ENCODE measurements around the gene RERE.

The RERE gene

GRCh38 chr1:8565802-8566201 is 251.6 kb downstream of the RERE start:
- no peak for DNase-seq

- no peak for DNase-seq
Measured at GRCh38 chr1:8563944-8564537, 253.4 kb downstream of the RERE start.

DNA sequence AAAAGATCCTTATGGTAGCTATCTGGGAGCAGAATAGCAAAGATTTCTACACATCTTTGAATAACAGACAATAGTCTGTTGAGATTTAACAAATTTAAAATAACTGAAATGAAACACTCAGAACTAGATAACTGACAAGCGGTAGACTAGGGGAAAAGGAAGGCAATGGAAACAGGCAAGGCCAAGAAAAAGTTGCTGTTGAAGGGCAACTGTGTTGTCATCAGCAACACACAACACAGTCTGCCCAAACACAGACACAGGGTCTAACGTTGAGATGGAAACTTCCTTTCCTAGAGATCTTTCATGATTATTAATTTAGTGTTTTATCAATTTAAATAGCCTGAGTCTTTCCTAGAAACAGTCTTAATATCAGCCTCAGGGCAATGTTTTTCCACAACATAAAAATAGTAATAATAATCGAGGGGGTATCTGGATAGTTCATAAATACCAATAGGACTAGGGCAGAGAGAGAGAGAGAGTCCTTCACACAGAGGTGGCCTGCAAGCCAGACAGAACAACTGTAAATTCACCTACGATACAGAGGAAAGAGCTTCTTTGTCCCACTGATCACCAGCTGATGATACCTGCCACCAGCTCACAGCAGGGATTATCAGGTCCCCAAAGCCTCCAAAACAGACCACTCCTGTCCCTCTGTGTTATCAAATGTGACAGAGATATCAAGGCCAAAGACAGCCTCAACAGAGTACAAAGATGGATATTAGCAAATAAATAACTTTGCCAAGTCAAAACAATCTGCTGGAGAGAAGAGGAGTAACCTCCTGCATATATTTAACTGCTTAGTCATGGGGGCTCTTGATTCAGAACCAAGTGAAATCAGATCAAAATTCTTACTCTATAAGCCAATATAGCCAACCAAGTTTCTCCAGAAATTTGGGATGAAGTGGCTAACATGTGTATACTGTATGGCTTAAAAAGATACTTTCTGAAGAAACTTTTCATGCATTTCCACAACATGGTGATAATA is 254.3 kb downstream of the RERE start:
- DNase-seq = no peak

- no peak for DNase-seq
Measured at GRCh38 chr1:8562222-8562621, 255.2 kb downstream of the RERE start.

GRCh38 chr1:8560611-8561544 is 256.6 kb downstream of the RERE start:
- peak in 1 of 2 experiments; percentile 25 for DNase-seq

DNA sequence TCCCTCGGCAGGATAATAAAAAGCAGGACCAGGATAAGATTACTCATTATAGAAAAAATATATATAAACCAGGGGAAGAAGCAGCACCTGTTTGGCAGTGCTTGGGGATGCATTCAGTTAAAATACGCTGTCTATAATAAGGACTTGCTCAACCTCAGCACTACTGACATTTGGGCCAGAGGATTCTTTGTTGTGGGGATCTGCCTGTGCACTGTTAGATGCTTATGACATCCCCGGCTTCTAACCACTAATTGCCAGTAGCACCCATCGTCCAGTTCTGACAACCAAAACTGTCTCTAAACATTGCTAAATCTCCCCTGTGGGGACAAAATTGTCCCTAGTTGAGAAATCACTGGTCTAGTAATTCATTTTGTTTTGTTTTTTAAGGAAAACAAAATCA is 257.4 kb downstream of the RERE start:
- DNase-seq = no peak

- DNase-seq = no peak
Measured at GRCh38 chr1:8555582-8555981, 261.9 kb downstream of the RERE start.

DNA sequence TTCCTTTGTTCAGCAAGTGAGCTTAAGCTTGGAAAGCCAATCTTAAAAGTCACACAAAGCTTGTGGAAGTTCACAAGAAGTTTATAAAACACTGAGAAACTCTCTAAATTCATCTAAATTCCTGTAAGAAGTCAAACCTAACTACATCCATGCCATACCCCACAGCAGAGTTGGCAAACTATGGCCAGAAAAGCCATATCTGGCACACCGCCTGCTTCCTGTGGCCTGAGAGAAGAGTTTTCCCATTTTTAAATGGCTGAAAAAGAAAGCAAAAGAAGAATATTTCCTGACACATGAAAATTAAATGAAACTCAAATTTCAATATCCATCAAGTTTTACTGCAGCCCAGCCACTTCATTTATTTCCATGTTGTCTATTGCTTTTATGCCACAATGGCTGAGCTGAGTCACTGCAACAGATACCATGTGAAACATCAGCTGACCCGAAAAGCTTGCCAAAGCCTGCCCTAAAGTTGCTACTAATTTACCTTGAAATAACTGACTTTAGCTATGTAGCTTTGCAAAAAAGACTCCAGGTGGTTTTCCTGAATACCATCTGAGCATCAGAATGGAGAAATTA is 262.4 kb downstream of the RERE start:
- DNase-seq = no peak

DNA sequence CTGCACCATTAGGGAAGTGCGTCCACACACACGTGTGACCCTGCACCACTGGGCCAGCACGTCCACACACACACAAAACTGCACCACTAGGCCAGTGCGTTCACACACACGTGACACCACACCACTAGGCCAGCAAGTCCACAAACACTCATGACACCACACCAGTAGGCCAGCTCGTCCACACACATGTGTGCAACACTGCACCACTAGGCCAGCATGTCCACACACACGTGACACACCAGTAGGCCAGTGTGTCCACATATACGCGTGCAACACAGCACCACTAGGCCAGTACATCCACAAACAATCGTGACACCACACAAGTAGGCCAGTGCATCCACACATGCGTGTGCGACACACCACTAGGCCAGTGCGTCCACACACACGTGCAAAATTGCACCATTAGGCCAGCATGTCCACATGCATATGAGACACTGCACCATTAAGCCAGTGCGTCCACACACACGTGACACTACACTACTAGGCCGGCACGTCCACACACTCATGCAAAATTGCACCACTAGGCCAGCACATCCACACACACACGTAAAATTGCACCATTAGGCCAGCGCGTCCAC is 264.5 kb downstream of the RERE start:
- DNase-seq = no peak

DNA sequence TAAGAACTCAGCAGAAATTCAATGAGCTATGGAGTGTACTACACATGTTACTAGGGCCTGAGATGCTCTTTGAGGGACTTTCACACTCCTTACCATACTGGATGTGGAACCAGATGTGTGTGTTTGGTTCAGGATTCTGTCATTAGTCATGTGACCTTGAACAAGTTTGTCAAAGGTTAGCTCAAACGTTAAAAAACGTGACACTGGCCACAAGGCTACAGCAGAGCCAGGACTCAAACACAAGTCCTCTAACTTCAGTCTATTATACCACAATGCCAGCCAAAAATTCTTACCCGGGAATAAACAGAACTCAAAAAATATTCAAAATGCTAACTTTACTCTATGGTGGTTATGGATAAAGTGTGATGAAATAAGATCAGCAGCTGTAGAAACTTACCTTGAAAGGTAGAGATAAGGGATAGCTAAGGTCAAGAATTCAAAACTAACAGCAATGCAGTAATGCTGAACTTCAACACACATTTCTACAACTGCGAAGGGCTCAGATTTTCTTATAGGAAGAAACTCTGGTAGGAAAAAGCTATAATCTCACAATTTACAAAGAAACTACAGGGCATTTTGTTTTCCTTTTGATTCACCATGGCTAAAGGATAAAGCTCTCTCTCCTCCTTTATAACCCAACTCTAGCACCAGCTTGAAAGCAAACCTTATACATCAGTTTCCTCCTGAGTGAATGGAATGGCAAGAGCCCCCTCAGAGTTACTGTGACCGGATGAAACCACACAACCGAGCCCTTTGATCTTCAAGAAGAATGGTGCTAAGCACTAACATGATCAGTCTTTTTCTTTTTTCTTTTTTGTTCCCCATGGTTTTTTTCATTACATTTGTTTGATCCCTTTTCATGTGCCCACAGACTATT is 265.6 kb downstream of the RERE start:
- DNase-seq = no peak

- DNase-seq = no peak
Measured at GRCh38 chr1:8551057-8551456, 266.4 kb downstream of the RERE start.

DNA sequence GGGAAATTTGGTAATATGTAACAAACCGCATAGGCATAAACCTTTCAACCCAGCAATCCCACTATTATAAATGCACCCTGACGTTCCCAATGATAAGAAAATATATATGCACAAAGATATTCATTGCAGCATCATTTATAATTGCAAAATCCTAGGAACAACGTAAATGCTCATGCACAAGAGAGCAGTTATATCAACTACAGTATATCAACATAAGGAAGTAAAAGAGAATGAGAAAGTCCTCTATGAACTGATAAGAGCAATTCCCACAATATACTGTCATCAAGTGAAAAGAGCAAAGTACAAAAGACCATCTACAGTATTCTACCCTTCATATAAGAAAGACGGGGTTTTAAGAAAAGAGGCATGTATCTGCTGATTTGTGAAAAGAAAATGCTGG is 269.6 kb downstream of the RERE start:
- DNase-seq = no peak

DNA sequence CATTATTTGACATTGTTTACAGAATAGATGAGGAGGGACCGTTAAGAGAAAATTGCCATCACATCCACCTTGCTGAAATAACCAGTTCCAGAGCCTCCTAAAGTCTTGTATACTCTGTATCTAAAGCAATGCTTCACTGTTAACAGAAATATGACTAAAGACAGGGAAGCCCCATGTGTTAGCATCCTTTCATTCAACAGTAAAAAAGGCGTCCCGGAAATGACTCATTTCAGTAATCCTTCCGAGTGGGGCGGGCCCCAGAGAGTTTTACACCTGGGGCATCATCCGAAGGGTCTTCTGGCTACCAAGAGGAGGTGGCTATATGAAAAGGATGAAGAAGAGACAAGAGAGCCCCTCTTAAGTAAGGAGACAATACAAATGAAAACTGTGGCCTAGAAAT is 272.4 kb downstream of the RERE start:
- DNase-seq = no peak

- no peak for DNase-seq
Measured at GRCh38 chr1:8544644-8545043, 272.8 kb downstream of the RERE start.

DNA sequence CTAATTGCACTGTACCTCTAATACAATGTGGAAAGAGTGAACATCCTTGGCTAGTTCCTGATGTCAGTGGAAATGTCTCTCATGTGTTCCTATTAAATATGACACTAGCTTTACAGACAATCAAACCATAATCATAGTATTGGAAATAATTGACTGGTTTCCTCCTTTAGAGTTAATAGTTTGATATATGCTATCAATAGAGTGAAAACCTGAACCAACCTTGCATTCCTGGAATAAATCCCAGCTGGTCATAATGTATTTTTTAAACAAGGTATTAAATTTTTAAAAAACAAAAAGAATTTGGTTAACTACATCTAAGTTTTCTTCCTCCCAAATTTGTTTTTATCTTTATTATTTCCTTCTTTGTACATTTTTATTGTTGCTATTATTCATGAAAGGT is 273.5 kb downstream of the RERE start:
- no peak for DNase-seq

DNA sequence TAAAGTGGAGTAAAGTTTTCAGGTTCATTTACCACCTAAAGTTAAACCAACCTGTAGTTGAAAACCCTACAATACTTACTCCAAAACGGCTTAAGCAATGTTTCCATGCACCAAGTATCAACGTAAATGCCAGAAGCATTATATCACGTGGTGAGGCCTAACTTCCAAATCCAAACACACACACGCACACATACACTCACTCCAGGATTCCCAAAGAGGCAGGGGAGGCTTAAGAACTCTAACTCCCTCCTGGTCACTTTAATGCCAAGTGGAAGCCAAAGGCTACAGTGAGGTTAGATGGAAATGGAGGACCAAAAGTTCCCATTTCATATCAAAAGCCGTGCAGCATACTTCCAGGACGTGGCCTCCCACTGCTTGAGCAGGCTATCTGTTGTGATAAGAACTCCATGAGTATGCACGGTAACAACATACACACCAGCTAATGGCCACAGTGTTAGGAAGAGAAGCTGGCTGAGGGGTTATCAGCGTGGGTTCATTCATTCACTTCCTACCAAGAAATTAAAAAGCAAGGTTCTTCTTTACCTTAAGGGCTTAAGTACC is 275.4 kb downstream of the RERE start:
- no peak for DNase-seq

- DNase-seq = no peak
Measured at GRCh38 chr1:8540971-8541370, 276.5 kb downstream of the RERE start.

DNA sequence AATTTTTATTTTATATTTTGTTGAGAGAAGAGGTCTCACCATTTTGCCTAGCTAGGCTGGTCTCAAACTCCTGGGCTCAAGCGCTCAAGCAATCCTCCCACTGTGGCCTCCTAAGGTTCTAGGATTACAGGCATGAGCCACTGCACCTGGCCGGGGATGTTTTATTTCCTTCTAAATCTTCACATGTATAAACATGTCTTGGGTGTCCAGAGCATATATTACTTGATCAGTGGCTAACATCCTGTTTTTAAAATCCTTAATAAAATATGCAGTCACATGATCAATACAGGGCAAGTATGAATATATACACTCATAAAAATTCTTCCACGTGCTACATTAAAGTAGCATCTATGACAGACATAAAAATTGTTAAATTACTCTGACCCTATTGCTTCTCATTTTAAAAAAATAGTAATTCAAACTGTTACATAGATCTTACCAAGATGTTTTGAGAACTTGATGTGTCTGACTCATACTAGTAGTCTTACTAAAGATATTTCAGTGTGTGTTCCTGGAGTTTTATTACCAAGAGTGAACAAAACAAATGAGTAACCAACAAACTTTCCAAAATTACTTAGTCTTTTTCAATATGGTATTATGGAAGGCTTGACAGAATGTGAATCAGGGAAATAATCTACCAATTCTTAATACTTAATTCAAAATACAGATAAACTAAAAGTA is 277.0 kb downstream of the RERE start:
- DNase-seq = no peak

DNA sequence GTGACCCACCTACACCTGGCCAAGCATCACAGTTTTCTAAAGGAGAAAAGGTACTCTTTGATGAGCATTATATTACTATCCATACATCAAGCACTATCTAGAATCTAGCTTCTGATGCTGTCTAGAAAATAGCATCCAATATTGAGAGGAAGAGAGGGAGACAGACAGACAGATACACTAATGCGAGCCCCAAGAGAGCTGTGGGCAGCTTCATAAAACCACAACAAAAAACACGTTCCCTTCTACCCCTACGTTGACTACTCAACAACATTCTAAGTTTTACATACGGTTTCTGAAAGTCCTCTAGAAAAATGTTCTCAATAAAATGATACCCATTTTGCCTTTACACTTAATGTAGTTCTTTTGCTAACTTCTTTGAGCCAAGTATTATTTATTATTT is 277.8 kb downstream of the RERE start:
- DNase-seq = no peak

- DNase-seq = no peak
Measured at GRCh38 chr1:8538502-8538901, 278.9 kb downstream of the RERE start.

- DNase-seq = no peak
Measured at GRCh38 chr1:8537991-8538390, 279.4 kb downstream of the RERE start.
